ENCODE data around the gene SPEF1. TPM values are rescaled to one million over a fixed set of nuclear protein-coding genes. Genes with fewer than 3 reads are reported as not detected.
"Not testable (repeated sequence)": the region's sequence is repeated elsewhere in the genome, so short reads cannot be mapped to it uniquely, and the experiment has no call there.

The SPEF1 gene, protein sequence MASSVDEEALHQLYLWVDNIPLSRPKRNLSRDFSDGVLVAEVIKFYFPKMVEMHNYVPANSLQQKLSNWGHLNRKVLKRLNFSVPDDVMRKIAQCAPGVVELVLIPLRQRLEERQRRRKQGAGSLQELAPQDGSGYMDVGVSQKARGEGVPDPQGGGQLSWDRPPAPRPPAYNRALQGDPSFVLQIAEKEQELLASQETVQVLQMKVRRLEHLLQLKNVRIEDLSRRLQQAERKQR
- total RNA-seq: not detected

DNA sequence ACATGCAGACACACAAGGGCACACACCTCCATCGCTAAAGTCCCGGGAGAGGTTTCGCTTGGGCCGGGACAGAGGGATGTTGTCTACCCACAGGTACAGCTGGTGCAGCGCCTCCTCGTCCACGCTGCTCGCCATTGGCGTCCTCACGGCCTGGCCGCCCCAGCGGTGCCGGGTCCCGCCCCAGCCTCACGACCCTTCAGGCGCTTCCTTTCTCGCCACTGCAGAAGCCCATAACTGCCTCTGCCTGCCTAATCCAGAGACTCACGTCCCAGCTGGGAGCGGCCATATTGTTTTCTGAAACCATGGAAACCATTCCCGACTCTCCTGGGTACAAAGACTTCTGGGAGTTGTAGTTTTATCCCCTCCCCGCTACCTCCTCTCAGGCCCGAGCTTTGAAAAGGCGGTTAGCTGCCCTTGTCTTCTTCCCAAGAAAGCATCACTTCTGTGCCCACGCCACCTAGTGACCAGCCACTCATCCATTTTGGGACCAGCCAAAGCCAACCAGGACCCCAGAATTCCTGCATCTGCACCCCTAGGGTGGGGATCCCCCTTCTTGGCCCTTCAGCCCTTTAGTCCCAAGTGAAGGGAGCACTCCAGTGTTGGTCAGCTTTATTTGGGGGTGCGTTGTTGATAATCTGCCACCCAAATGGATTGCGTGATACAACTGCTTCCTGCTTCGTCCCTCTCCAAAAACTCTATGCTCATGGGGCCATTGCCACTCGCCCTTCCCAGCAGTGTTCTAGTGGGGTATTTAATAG, at the start of gene SPEF1:
SPEF1 (minus strand) TSS at position 296 of the 758 bp plus-strand sequence; CDS start at position 135, 161 bp downstream.
- Mint-ChIP-seq H3K4me3 (peak within 1 kb of the TSS; percentile 30), H3K27me3 (peaks cover 30% of the 10 kb centered on the region), H3K36me3 (ENCODE audit: low read depth) (peaks cover 15% of the 10 kb centered on the region), H3K4me1 (peaks cover 59% of the 10 kb centered on the region), H3K27ac (no peak within 1 kb of the TSS), H3K9me3 (no peaks in the 10 kb centered on the region)
- ChIA-PET CTCF (interaction anchor here (0.7 to 9.4 kb wide), 4 partner anchors 13 to 77 kb away, joined by 3 to 98 read pairs (median 6); partner anchors contain the start of genes ADISSP and AP5S1), POLR2A (interaction anchor here (1.0 to 7.4 kb wide), 4 partner anchors 14 to 39 kb away, joined by 3 to 64 read pairs (median 4); partner anchors contain the start of genes ADISSP, AP5S1 and CDC25B)
- DNase-seq: peak; percentile 51

DNA sequence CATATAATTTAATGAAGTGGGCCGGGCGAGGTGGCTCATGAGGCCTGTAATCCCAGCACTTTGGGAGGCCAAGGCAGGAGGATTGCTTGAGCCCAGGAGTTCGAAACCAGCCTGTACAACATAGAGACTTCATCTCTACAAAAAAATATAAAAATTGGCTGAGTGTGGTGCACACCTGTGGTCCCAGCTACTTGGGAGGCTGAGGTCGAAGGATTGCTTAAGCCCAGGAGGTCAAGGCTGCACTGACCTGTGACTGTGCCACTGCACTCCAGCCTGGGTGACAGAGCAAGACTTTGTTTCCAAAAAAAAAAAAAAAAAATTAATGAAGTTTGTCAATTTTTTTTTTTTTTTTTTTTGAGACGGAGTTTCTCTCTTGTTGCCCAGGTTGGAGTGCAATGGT, 48.6 kb upstream of the SPEF1 start:
- CTCF ChIA-PET: interaction anchor here (0.7 kb wide), 1 partner anchor 17 kb away, joined by 3 read pairs; no protein-coding TSS in a partner anchor

DNA sequence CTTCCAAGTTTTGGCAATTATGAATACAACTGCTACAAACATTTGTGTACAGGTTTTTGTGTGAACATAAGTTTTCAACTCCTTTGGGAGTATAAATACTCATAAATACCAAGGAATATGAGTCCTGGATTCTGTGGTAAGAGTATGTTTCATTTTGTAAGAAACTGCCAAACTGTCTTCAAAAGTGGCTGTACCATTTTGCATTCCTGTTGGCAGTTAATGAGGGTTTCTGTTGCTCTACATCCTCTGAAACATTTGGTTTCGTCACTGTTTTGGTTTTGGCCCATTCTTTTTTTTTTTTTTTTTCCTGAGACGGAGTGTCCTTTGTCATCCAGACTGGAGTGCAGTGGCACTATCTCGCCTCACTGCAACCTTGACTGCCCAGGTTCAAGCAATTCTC, 47.5 kb upstream of the SPEF1 start:
- DNase-seq: no peak
- no peak overlapping the region for H3K27ac Mint-ChIP-seq
- ChIA-PET CTCF (no interaction called here), POLR2A (interaction anchor here (1.7 kb wide), 1 partner anchor 50 kb away, joined by 3 read pairs; no protein-coding TSS in a partner anchor)
- H3K4me1 Mint-ChIP-seq: no peaks in the 10 kb centered on the region
- no peaks in the 10 kb centered on the region for H3K9me3 Mint-ChIP-seq
- peaks cover 16% of the 10 kb centered on the region for H3K36me3 Mint-ChIP-seq (ENCODE audit: low read depth)
- no peak overlapping the region for H3K4me3 Mint-ChIP-seq
- H3K27me3 Mint-ChIP-seq: no peaks in the 10 kb centered on the region

More for the DNA sequence above, 48.6 kb upstream of the SPEF1 start:
- DNase-seq, H3K27me3 Mint-ChIP-seq, H3K27ac Mint-ChIP-seq, H3K9me3 Mint-ChIP-seq, H3K4me1 Mint-ChIP-seq, H3K4me3 Mint-ChIP-seq: not testable (repeated sequence)
- peaks cover 16% of the 10 kb centered on the region for H3K36me3 Mint-ChIP-seq (ENCODE audit: low read depth)
- POLR2A ChIA-PET: interaction anchor here (1.7 kb wide), 1 partner anchor 51 kb away, joined by 3 read pairs; no protein-coding TSS in a partner anchor

DNA sequence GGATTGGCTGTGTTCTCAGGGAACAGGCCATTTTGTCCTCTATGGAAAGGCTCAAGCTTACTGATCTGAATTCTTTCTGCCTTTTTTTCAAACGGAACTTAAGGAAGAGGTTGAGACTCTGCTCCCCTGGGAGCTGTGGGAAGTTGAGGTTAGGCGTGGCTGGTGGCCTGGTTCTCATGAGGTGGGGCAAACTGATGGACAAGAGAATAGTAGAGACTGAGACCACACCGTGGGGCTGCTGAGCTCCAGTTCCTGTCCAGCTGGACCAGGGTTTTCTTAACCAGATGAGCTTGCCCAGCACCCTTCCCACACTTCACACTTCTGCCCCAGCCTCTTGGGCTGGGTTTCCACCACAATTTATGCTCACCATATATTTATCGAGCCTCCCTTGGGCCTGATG, 45.2 kb upstream of the SPEF1 start:
- H3K27ac Mint-ChIP-seq: no peak overlapping the region
- no peaks in the 10 kb centered on the region for H3K27me3 Mint-ChIP-seq
- no peak for DNase-seq
- no peaks in the 10 kb centered on the region for H3K9me3 Mint-ChIP-seq
- H3K4me1 Mint-ChIP-seq: peaks cover 8% of the 10 kb centered on the region
- no peak overlapping the region for H3K4me3 Mint-ChIP-seq
- ChIA-PET POLR2A (interaction anchor here (1.2 to 1.6 kb wide), 3 partner anchors 11 to 31 kb away, joined by 3 to 4 read pairs (median 3); partner anchors contain the start of gene CDC25B), CTCF (interaction anchor here (1.8 kb wide), 1 partner anchor 39 kb away, joined by 4 read pairs; no protein-coding TSS in a partner anchor)
- H3K36me3 Mint-ChIP-seq (ENCODE audit: low read depth): peaks cover 21% of the 10 kb centered on the region

DNA sequence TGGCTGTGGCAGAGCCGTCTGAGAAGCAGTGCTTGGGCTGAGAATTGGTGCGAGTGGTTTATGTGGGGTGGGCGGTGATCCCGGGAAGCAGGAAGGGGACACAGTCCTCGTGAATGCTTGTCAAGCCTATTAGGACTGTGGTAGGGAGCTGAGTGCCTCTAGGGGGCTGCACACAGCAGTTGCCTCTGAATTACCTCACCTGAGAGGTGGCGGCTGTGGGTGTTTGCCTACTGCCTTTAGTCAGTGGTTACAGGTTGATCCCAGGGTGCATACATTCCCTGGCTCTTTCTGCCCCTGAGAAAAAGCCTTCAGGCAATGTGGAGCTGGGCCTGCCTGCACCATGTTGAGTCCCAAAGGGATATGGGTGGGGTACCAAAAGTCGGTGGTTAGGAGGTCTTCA, 44.3 kb upstream of the SPEF1 start:
- ChIA-PET CTCF (no interaction called here), POLR2A (interaction anchor here (1.2 to 1.6 kb wide), 3 partner anchors 12 to 57 kb away, joined by 3 to 4 read pairs (median 4); partner anchors contain the start of genes ADISSP and CDC25B)
- Mint-ChIP-seq H3K4me3 (no peak overlapping the region), H3K27me3 (no peaks in the 10 kb centered on the region), H3K36me3 (ENCODE audit: low read depth) (peaks cover 21% of the 10 kb centered on the region), H3K4me1 (peaks cover 12% of the 10 kb centered on the region), H3K9me3 (no peaks in the 10 kb centered on the region), H3K27ac (no peak overlapping the region)
- DNase-seq: no peak

DNA sequence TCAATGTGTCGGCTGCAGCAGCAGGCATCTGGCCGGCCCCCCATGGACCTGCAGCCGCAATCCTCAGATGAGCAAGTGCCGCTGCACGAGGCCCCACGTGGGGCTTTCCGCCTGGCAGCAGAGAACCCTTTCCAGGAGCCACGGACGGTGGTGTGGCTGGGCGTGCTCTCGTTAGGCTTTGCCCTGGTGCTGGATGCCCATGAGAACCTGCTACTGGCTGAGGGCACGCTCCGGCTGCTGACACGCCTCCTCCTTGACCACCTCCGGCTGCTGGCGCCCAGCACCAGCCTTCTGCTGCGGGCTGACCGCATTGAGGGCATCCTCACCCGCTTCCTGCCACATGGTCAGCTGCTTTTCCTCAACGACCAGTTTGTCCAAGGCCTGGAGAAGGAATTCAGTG, 42.6 kb upstream of the SPEF1 start:
- ChIA-PET CTCF (no interaction called here), POLR2A (interaction anchor here (1.5 to 1.6 kb wide), 2 partner anchors 10 to 56 kb away, joined by 3 to 4 read pairs; partner anchors contain the start of gene ADISSP)
- Mint-ChIP-seq H3K4me1 (peaks cover 23% of the 10 kb centered on the region), H3K36me3 (ENCODE audit: low read depth) (peaks cover 18% of the 10 kb centered on the region), H3K27me3 (no peaks in the 10 kb centered on the region), H3K4me3 (no peak overlapping the region), H3K27ac (no peak overlapping the region), H3K9me3 (no peaks in the 10 kb centered on the region)
- DNase-seq: no peak

DNA sequence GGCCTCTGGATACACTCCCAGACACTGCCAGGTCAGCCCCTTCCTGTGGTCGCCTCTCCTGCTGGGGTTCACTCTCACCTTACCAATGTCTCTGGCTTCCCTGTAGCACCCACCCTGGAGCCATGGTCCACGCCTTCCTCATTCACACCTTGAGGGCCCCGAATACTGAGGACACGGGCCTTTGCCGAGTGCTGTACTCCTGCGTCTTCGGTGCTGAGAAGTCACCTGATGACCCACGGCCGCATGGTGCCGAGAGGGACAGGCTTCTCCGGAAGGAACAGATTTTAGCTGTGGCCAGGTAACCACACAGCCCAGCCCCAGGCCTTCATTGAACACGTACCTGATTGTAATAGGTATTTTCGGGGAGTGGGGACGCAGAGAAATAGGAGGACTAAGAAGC, 40.7 kb upstream of the SPEF1 start:
- no peak for DNase-seq
- peak overlapping the region; percentile 85 for H3K4me3 Mint-ChIP-seq
- H3K4me1 Mint-ChIP-seq: peaks cover 40% of the 10 kb centered on the region
- H3K36me3 Mint-ChIP-seq (ENCODE audit: low read depth): peaks cover 15% of the 10 kb centered on the region
- H3K9me3 Mint-ChIP-seq: no peaks in the 10 kb centered on the region
- CTCF ChIA-PET: interaction anchor here (1.7 to 6.2 kb wide), 4 partner anchors 16 to 36 kb away, joined by 11 to 98 read pairs (median 30); partner anchors contain the start of genes CENPB and SPEF1
- H3K27me3 Mint-ChIP-seq: no peaks in the 10 kb centered on the region
- peak overlapping the region; percentile 89 for H3K27ac Mint-ChIP-seq
- POLR2A ChIA-PET: interaction anchor here (3.4 to 5.4 kb wide), 2 partner anchors 11 to 34 kb away, joined by 51 to 90 read pairs; partner anchors contain the start of gene CENPB

DNA sequence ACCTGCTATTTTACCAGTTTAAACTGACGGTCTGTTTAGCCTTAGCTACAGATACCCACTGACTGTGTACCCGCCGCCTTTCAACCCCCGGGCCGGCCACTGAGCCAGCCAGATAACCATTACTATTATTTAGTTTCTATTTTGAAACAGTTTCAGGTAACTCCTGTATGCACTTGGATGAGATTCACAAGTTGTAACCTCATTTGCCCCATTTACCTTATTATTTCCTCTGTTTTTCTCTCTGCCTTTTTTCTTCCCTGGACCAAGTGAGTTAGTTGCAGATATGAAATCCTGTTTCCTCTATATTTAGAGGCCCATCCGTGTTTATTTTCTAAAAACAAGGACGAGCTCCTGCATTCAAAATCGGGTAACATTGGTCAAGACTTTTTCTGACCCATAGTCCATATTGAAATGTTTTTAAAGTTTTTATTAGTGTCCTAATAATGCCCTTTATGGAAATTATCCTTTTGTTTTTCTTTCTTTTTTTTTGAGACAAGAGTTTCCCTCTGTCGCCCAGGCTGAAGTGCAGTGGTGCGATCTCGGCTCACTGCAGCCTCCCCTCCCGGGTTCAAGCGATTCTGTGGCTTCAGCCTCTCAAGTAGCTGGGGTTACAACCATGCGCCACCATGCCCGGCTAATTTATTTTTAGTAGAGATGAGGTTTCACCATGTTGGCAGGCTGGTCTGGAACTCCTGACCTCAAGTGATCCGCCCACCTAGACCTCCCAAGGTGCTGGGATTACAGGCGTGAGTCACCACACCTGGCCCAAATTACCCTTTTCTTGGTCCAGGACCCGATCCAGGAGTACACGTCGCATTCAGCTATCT, 39.9 kb upstream of the SPEF1 start:
- no peaks in the 10 kb centered on the region for H3K27me3 Mint-ChIP-seq

DNA sequence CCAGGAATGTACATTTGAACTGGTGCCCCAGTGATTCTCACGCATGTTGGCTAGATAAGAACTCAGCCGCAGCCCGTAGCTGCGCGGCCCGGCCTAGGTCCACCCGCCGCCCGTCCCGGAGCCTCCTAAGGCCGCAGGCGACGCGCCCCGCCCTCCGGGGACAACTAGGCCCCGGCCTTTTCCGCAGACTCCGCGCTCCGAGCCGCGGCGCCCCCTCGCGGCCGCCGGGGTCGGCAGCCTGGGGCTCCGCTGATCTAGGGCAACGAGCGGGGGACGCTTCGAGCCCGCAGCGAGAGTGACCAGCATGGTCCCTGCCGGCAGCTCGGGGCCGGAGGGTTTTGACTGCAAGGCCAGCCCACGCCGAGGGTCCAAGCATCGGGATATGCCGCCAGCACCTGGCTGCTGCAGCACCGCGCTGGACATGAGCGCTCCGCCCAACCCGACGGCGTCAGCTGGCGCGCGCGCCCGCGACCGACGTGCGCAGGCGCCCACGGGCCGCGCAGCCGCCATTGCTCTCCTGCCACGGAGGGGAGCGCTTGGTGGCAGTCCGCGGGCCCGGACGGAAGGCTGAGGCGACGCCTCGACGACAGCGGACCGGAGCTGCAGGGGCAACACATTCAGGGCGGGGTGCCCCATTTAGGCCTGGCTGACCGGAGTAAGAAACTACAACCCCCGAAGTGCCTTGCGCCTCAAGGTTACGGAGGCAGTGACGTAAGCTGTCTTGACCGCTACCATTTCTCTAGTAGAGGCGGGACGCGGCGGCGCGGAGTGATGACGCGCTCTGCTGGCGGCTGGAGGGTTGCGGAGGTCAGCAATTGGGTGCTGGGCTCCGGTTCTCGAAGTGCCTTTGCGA, 39.0 kb upstream of the SPEF1 start, which contains the start of gene AP5S1:
AP5S1 (plus strand) TSS at position 500 of the 853 bp plus-strand sequence. CDS start 1,571 bp downstream, outside the sequence.
- H3K27me3 Mint-ChIP-seq: no peaks in the 10 kb centered on the region
- peaks cover 57% of the 10 kb centered on the region for H3K4me1 Mint-ChIP-seq
- peak within 1 kb of the TSS; percentile 89 for H3K27ac Mint-ChIP-seq
- peak within 1 kb of the TSS; percentile 85 for H3K4me3 Mint-ChIP-seq
- H3K36me3 Mint-ChIP-seq (ENCODE audit: low read depth): peaks cover 7% of the 10 kb centered on the region
- no peaks in the 10 kb centered on the region for H3K9me3 Mint-ChIP-seq
- peak; percentile 95 for DNase-seq
- CTCF ChIA-PET: interaction anchor here (0.6 to 6.2 kb wide), 27 partner anchors 13 to 265 kb away, joined by 3 to 98 read pairs (median 5); partner anchors contain the start of genes ADISSP, CDC25B, CENPB and MAVS
- POLR2A ChIA-PET: interaction anchor here (0.7 to 5.4 kb wide), 24 partner anchors 9 to 776 kb away, joined by 3 to 90 read pairs (median 4); partner anchors contain the start of genes ADISSP, CENPB and SPEF1

More for the DNA sequence above, 39.9 kb upstream of the SPEF1 start:
- POLR2A ChIA-PET: interaction anchor here (0.7 to 5.4 kb wide), 23 partner anchors 10 to 777 kb away, joined by 3 to 90 read pairs (median 4); partner anchors contain the start of genes ADISSP, CENPB and SPEF1
- H3K4me1 Mint-ChIP-seq: peaks cover 49% of the 10 kb centered on the region
- H3K27ac Mint-ChIP-seq: peak overlapping the region; percentile 89
- H3K4me3 Mint-ChIP-seq: peak overlapping the region; percentile 85
- H3K9me3 Mint-ChIP-seq: no peaks in the 10 kb centered on the region
- CTCF ChIA-PET: interaction anchor here (0.6 to 6.2 kb wide), 27 partner anchors 12 to 264 kb away, joined by 3 to 98 read pairs (median 5); partner anchors contain the start of genes ADISSP, CDC25B, CENPB and MAVS
- no peak for DNase-seq
- peaks cover 11% of the 10 kb centered on the region for H3K36me3 Mint-ChIP-seq (ENCODE audit: low read depth)

DNA sequence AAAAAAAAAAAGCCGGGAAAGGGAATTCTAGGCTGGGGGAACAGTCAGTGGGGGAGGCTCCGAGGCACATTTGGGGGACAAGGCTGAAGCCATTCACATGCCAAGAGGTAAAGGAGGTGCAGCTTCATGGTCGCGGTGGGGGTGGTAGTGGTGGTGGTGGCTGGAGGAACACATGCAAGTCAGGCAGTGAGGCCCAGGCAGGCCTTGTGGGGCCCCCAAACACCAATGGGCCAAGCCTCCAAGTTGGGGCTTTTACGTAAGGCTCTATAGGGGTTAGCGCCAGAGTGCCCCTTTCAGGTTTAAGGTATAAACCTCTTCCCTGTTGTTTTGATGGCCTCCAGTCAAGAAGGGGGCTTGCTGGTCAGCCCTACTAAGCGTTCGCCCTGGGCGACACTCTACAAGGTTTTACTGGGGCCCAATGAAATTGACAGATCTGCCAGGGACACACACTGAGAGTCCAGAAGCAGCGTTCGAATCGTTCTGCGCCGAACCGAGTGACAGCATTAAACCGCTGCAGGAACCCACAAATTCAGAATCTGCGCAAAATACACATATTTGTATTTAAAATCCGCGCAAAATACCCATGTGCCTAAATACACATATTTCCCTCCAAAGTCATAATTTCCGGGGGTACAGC, 38.3 kb upstream of the SPEF1 start:
- ChIA-PET POLR2A (interaction anchor here (1.1 to 5.4 kb wide), 12 partner anchors 8 to 263 kb away, joined by 3 to 90 read pairs (median 5); partner anchors contain the start of genes ADISSP and CENPB), CTCF (interaction anchor here (1.3 to 6.2 kb wide), 9 partner anchors 15 to 65 kb away, joined by 4 to 98 read pairs (median 30); partner anchors contain the start of genes ADISSP, CDC25B, CENPB and SPEF1)
- peak overlapping the region; percentile 84 for H3K27ac Mint-ChIP-seq
- no peak for DNase-seq
- H3K9me3 Mint-ChIP-seq: no peaks in the 10 kb centered on the region
- H3K27me3 Mint-ChIP-seq: no peaks in the 10 kb centered on the region
- peak overlapping the region; percentile 85 for H3K4me3 Mint-ChIP-seq
- H3K36me3 Mint-ChIP-seq (ENCODE audit: low read depth): peaks cover 5% of the 10 kb centered on the region
- H3K4me1 Mint-ChIP-seq: peaks cover 64% of the 10 kb centered on the region

Measured in activated CD4-positive, alpha-beta memory T cell treated with anti-CD3 and anti-CD28 coated beads, Interleukin-2, amount 10 ng/mL, durations not matched to agents 7 days and 5 days (primary cell).